HG02938 (cell line): ENCODE data around the gene TDRD15.
"Not testable (repeated sequence)": the region's sequence is repeated elsewhere in the genome, so short reads cannot be mapped to it uniquely, and the experiment has no call there.

Experiments used
- ATAC-seq: cut with Tn5 transposase; IDR thresholded peaks from one replicate; pipeline ENCODE4 v1.9.1; 2021; ENCODE audit warnings: mild to moderate bottlenecking, moderate library complexity; ENCODE audit not compliant: unreplicated experiment

TDRD15 gene

DNA sequence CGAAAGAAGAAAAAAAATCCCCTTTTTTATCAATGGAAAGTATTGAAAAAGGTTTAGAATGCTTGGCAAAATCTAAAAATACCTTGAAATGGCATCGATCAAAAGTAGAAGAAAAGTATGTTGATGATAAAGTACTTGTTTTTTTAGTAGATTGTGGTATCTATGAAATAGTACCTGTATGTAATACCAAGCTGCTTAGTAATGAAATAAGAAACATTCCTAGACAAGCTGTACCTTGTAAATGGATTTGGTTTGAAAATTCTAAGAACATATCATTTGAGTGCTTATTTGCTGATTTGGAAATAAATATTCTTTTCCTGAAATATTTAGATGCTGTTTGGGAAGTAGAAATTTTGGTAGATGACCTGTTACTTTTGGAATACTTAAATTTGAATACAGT is 18.4 kb downstream of the TDRD15 start:
- no peak for ATAC-seq

DNA sequence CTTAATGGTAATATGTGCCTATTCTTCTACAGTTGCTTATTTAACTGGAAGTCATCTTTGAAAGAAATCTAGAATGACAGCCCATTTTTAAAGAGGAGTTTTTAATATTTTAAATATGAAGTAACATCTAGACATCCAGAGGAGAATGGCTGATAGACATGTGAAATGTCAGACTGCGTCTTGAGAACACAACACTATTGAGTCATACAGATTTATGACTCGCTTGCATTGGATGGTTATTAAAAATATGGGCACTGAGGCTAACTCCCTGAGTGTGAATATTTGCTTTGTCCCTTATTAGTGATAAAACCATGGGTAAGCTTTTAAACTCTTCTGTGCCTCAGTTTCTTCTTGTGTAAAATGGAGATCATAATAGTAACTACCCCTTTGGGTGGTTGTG is 22.9 kb downstream of the TDRD15 start:
- ATAC-seq: no peak

DNA sequence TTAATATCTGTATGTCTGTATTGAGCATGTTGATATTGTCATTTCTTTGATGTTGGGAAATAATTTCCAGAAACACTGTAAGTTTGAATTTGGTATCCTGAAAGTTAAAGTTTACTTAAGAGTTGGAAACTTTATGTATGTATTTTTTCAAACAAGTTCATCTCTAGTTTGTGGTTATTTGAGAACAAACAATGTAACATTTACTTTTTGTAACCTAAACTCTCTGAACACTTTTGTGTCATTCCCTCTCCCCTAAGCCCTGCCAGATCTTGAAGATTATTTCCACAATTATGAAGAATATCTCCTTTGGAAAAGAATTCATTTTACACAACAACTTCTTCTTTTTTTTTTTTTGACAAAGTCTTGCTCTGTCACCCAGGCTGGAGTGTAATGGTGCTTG is 24.9 kb downstream of the TDRD15 start:
- no peak for ATAC-seq

DNA sequence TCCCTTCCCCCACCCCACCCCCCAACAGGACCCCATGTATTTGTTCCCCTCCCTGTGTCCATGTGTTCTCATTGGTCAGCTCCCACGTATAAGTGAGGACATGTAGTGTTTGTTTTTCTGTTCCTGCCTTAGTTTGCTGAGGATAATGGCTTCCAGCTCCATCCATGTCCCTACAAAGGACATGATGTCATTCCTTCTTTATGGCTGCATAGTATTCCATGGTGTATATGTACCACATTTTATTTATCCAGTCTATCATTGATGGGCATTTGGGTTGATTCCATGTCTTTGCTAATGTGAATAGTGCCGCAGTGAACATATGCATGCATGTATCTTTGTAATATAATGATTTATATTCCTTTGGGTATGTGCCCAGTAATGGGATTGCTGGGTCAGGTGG is 27.5 kb downstream of the TDRD15 start:
- ATAC-seq: not testable (repeated sequence)

DNA sequence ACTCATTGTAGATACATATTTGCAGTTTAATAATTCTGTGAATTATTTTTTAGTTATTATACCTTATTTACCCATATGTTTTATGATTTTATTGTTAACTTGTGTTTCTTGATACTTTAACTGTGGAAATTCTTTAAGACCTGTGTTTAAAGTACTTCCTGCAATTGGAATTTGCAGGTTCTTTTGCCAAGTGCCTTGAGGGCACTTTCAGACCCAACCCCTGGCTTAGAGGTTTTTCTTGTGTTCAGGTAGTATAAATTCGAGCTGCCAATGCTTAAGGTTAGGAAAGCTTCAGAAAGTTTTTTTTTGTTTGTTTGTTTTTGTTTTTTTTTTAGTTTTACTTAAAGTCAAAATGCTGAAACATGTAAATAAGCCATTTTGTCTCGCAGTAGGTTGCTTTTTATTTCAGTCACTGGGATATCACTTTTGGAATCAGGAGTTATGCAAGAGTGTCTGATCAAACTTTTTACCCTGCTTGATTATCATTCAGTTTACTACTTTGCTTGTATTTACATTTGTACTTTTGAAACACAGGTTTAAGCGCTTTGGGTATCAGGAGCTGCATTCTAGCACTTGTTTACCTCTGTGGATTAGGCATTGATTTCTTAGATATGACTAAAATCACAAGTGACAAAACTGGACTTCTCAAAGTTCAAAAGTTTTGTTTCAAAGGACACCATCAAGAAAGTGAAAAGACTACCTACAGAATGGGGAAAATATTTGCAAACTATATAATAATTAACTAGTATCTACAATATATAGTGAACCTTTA is 31.8 kb downstream of the TDRD15 start:
- ATAC-seq: no peak

DNA sequence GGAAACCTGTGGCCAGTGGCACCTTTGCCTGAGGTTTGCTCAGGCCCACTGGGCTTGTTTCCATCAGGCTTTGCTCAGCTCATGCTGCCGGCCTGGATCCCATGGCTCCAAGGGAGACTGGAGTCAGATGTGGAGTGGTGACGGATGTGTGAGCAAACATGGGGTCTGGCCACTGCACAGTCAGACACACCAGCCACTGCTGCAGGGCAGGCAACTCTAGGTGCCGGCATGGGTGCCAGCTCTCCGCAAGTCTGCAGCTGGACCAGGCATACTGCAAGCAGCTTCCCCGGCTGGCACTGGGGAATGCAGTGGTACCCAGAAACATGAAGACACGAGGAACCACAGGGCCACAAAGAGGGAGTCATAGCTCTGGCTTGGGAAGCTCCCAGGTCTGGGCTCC is 37.4 kb downstream of the TDRD15 start:
- ATAC-seq: no peak

DNA sequence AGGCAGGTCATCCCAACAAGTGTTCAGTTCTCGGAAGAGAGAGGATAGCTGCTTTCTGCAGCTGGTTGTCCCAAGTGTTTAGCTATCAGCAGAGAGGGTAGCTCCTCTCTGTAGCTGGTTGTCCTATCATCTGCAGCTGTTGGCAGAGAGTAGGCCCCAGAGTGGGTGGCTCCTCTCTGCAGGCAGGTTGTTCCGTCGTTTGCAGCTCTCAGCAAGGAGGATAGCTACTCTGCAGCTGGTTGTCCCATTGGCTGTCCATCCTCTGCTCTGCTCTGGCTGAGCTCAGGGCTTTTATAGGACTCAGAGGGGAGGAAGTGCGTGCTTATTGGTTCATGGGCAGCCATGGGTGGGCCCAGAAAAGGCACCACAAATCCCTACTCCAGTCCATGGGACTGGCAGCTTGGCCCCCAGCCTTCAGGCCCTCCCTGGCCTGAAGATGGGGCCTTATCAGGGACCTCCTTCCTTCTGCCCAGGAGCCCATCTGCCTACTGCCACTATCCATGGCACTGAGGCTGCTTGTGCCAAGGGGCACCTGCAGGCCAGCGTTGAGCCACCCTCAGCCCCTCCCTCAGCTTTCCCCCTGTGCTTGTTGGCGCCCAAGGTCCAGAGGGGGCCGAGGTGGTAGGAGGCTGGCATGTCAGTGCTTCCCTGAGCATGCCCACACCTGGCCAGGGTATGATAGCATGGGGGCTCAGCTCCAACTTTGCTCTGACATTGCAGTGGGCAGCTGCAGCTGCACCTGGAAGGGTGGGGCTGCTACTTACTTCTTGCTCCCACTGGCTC is 38.3 kb downstream of the TDRD15 start:
- no peak for ATAC-seq

DNA sequence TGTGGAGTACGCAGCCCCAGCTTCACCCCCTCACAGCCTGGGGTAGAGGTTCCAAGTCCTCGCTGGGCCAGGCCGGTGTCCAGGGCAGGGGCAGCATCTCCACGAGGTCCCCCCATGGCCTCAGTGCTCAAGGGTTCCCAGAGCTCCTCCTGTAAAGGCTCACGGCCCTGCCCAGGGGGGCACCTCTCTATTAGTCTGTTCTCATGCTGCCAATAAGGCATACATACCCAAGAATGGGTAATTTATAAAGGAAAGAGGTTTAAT is 38.8 kb downstream of the TDRD15 start:
- ATAC-seq: no peak

DNA sequence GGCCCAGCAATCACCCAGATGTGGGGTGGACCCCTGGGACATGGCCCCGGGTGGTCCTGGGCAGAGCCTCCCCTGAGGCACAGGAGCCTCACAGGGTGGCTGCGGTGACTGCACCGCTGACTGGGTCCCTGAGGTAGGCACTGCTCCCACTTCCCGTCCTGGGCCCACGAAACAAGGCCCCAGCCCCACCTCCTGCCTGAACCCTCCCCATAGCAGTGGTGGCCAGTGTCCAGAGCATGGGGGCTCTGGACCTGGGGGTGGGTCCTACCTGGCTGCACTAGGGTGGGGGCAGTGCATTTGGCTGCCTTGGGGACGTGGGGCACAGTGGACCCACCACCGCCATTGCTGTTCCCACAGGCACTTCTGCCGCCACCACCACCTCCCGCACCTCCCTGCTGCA is 39.4 kb downstream of the TDRD15 start:
- ATAC-seq: no peak

DNA sequence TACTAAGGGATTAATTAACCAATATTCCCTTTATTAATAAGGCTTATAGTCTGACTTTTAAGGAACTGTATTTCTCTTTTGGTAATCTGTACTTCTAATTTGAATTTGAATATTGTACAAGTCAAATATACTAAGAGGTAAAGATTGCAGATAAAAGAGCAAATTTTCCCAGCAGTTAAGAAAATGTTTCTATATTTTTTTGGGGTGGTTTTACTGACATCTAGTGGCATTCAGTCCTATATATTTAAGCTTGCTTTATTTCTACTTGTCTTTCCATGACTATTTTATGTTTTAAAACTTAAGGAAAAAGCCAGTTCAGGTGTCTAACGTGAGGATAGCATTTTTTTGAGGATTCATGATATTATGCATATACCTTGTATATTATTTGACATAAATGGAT is 41.6 kb downstream of the TDRD15 start:
- ATAC-seq: no peak

DNA sequence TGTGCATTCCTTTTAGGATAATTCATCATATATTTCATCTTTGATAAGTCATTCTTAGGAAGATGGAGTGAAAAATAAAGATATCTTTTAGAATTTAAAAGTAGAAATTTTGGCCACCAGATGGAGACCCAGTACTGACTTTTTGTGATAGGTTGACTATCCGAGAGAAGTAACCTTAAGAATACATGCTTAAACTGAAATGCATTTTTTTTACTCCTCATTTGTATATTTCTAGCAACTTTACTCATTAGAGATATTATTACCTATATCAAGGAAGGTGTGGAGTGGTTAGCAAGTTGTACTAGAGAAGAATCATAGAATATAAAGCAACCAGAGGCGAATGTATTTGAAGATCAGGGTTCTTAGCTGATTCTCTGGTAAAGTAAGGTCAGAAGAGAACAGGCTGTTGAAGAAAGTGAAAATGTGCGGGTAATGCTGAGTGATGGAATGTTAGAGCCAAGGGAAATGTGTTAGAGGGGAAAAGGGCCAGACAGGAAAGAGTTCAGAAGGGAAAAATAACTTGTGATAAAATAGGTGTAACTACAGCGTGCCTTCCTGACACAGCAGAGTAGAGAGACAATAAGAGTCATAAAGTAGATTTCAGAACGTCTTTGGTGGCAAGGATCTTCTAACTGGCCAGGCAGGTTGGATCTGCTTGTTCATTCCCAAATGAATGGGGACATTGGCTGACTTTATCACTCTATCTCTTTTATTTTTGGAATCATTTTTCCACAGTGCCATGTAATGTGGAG is 52.3 kb downstream of the TDRD15 start:
- no peak for ATAC-seq

DNA sequence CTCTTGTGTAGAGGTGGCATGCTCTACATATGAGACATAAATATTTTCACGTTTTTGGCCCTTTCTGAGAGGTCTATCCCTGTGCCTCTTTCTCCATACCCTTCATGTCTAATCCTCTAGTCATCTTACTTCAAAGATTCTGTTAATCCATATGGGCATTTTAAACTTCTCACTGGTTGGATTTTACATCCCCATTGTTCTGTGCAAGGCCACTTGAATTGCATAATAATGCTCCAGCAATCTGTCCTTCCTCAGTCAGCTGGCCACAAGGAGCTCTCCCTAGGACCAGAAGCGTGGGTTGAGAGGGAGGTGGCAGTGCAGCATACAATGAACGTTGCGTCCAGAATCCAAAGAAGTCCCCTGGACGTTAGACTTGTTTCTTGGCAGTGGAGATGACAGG is 58.2 kb downstream of the TDRD15 start:
- ATAC-seq: no peak

DNA sequence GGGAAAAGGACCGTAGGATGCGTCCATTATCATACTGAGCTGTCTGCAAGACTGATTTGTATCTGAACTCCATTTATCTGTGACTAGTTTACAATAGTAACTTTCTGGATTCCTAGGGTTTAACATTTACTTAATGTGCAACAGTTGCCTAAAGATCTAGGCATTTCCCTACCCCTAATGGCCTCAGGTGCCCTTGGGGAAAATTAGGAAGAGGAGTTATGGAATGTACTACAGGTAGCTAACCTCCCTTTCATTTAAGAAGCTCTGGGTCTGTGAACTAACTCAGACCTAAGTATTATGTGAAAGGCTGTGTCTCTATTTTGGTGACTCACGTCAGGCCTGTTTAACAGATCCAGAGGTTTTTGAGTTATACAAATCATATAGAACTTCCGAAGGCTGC is 59.5 kb downstream of the TDRD15 start:
- no peak for ATAC-seq

DNA sequence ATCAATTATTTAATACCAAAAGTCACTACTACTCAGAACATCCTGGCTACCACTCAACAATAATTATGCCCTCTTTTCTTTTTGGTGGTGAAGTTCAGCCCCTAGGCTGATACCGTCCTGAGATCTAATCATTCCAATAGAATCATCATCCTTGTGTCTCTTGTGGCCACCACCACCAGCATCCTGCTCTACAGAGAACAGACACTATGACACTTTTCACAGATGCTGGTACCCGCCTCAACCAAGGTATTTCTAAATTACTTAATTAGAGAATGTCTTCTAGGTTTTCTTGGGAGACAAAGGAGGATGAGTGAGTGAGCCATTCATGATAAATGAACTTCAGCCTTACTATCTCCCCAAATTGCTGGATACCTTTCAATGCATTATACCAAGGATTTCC is 60.0 kb downstream of the TDRD15 start:
- ATAC-seq: no peak

DNA sequence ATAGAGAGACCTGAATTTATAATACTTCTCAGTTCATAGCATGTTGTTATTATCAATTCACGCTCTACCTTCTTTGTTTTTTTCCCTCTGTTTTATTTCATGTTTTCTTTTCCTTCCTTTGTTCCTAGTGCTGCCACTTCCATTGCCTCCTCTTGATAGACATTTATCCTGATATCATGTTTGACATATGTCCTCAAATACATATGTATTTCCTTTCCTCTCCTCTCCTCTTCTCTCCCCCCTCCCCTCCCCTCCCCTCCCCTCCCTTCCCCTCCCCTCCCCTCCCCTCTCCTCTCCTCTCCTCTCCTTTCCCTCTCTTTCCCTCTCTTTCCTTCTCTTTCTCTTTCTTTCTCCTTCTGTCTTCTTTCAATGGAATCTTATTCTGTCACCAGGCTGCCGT is 67.8 kb downstream of the TDRD15 start:
- ATAC-seq: no peak
